HG02759 (cell line): ENCODE measurements around the gene KXD1.
"Not testable (repeated sequence)": the region's sequence is repeated elsewhere in the genome, so short reads cannot be mapped to it uniquely, and the experiment has no call there.

Source experiments
- ATAC-seq: cut with Tn5 transposase; IDR thresholded peaks from one replicate; pipeline ENCODE4 v1.9.1; 2021; ENCODE audit warnings: mild to moderate bottlenecking, moderate library complexity; ENCODE audit not compliant: unreplicated experiment

KXD1 gene

DNA sequence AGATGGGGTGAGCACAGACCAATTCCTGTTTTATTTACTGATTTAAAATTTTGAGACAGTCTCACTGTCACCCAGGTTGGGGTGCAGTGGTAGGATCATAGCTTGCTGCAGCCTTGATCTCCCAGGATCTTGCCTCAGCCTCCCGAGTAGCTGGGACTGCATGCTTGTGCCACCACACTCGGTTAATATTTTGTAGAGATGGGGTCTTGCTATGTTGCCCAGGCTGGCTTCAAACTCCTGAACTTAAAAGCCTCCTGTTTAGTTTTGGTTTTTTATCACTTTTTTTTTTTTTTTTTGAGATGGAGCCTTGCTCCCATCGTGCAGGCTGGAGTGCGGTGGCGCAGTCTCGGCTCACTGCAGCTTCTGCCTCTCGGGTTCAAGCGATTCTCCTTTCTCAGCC is 18.7 kb downstream of the KXD1 start:
- no peak for ATAC-seq

DNA sequence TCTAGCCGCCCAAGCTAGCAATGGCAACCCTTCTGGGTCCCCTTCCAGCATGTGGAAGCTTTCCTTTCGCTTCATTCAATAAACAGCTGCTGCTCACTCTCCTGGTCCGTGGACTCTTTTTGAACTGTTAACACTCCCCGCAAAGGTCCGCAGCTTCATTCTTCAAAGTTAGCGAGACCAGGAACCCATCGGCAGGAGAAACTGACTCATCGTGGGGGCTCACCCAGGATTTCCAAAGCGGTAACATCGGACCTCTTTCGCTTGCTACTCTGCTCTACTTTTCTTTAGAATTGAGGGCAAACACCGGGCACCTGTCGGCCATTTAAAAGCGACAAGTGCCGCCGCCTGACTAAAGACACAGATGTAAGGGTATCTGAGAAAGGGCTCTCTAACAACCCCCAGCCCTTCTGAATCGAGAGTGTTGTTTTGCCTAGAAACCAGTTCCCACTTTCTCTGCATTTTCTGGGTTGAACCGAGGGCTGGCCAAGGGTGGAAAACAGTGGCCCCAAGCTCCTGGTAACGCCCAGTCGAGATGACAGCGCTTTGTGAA is 19.8 kb downstream of the KXD1 start:
- ATAC-seq: no peak

DNA sequence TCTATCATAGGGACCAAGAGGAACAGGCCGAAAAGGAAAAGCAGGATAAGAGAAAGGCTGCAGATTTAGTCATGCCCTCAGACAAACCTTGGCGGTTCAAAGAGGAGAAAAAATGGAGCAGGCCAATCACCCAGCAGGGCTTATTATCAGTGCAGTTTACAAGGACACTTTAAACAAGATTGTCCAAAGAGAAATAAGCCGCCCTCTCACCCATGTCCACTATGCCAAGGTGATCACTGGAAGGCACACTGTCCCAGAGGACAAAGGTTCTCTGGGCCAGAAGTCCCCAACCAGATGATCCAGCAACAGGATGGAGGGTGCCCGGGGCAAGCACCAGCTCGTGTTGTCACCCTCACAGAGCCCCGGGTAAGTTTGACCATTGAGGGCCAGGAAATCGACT is 22.6 kb downstream of the KXD1 start:
- ATAC-seq: no peak

DNA sequence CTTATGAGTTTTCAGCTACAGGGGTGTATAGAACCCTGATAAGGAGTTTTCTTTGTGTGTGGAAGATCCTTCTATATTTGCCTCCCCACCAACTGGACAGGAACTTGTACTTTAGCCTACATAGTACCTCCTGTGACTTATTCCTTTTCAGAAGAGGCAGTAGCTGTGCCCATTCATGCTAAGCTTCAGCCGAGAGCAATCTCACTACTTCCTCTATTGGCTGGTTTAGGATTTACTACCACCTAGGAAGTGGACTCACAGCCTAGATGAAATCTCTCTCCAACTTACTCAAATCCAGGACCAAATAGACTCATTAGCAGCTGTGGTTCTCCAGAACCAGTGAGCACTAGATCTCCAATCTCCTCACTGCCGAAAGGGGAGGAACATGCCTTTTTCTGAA is 28.6 kb downstream of the KXD1 start:
- no peak for ATAC-seq

- ATAC-seq: no peak
These were observed 29.9 kb downstream of the KXD1 start for GRCh38 chr19:18587561-18587960.

DNA sequence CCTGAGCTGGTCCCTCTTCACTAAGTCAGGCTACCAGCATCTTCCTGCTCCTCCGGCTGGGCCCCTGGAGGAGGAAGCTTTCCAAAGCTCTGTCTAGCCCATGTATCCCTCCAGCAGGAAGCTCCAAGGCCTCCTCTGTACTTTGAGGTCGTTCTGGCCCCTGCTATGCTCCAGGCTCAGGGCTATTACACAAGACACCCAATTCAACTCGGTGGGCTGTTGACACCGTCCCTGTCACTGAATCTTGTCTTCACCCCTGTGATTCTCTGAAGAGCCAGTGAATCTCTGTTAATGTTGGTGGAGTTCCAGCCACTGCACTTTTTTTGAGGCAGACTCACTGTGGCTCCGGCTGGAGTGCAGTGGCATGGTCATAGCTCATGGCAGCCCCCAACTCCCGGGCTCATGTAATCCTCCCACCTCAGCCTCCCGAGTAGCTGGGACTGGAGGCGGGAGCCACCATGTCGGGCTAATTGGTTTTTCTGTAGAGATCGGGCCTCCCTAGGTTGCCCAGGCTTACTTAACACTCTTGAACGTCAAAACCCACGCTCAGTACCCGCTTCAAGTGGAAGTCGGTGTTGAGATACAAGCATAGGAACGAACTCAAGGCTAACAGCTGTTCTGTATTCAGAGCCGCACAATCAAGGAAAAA is 30.4 kb downstream of the KXD1 start:
- ATAC-seq: no peak

- ATAC-seq: peak; percentile 88
These were observed 31.1 kb downstream of the KXD1 start, which contains the start of gene REX1BD for GRCh38 chr19:18588611-18589379. REX1BD (plus strand) TSS chr19:18588798; CDS start chr19:18588802, 4 bp downstream.

DNA sequence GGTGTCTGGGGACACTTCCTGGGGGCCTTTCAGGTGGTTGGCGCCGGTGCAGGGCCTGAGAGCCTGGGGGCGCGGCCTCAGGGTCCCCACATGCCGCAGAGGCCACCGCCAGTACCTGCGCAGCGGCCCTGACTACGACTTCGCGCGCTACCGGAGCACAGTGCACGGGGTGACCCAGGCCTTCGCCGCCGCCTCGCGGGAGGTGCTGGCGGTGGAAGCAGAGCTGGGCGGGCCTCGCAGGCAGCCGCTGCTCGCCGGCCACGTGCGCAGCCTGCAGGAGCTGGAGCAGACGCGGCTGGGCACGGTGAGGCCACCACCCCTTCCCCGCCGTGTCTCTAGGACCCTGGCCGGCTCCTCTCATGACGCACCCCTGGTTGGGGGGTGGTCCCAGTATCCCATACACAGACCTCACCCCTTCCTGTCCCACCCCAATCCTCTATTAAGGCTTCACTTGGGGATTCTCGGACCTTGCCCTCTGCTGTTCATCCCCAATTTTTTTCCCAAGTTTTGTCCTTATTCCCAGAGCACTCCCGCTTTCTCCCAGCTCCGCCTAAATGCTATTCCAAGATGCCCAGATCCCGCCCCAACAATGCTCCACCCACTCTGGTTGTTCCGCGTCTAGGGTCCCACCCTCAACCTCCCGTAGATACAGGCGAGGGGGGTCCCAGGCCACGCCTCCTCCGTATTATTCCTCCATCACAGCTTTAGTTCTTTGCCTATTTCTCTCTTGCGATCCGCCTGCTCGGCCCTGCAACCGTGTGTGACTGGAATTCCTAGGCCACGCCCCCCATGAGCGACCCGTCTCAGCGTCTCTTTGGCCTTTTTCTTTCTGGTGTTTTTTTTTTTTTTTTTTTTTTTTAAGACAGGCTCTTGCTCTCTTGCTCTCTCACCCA is 32.0 kb downstream of the KXD1 start:
- peak; percentile 26 for ATAC-seq

DNA sequence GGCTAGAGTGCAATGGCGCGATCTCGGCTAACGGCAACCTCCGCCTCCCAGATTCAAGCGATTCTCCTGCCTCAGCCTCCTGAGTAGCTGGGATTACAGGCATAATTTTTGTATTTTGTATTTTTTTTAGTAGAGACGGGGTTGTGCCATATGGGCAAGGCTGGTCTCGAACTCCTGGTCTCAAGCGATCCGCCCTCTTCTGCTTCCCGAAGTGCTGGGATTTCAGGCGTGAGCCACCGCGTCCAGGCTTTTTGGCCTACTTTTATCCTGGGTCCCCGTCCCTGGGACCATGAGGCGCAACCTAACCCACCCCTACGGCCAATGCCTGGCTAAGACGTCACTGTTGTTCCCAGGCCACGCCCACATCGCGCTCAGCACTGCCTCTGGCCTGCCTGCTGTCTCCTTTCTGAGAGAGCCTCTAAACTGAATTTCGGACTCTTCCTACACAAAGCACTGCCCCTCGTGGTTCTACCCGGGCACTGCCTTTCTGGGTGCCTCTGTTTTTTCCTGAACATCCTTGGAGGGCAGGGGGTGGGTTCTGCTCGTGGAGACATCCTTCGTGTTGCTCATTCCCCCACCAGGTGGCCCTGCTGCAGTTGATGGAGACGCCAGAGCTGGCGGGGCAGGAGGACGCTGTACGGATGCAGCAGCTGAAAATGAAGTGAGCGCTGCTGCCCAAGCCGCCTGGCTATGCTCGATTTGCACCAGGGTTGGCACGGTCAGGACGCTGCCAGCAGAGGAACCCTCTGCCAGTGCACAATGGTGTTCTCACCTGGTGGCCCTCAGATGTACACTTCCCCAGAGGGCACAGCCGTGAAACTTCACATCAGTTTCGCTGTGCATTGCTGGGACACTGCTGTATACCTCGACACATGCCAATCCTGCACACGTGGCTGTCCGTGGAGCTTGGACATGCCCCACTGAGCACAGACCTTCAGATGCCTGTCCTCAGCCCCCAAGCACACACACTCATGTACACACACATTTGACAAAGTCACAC is 32.9 kb downstream of the KXD1 start:
- no peak for ATAC-seq

GRCh38 chr19:18591735-18592385 is 34.2 kb downstream of the KXD1 start:
- ATAC-seq: no peak

DNA sequence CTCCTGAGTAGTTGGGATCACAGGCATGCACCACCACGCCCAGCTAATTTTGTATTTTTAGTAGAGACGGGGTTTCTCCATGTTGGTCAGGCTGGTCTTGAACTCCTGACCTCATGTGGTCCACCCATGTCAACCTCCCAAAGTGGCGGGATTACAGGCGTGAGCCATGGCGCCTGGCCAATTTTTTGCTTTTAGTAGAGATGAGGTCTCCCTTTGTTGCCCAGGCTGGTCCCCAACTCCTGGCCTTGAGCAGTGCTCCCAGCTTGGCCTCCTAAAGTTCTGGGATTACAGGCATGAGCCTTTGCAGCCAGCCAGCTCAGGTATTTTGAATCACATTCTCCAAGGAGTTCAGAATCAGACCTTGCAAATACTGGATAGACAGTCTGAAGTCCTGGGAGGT is 35.1 kb downstream of the KXD1 start:
- not testable (repeated sequence) for ATAC-seq

GRCh38 chr19:18593367-18594095 is 35.9 kb downstream of the KXD1 start:
- ATAC-seq: no peak

DNA sequence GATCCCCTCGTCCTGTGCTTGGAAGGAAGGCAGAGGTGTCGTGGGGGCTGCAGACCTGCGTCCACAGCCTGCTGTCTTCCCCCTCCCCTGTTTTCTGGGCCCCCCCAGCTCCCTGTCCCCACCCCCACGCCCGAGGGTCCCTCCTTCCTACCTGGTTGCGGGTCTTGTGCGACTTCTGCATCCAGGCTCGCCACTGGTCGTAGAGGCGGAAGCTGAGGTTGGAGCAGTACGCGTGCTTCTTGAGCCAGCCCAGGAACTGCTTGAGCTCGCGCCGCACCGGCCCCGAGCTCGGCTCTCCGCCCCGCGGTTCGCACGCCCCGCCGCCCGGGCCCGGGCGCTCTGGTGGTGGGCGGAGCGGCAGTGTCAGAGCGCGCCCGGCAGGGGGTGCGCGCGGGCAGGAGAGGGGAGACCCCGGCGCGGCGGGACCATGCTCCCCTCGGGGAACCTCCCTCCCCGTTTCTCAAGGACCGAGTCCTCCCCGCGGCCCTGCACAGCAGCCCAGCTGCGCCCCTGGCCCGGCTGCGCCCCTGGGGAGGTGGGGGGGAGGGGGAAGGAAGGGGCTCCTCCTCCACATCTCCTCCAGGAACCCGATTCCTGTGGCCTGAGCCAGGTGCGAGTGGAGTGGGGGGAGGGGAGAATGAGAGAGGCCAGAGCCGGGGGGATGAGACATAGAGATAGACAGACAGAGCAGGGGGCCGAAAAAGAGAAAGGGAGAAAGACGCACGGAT is 36.6 kb downstream of the KXD1 start:
- ATAC-seq: peak; percentile 70

DNA sequence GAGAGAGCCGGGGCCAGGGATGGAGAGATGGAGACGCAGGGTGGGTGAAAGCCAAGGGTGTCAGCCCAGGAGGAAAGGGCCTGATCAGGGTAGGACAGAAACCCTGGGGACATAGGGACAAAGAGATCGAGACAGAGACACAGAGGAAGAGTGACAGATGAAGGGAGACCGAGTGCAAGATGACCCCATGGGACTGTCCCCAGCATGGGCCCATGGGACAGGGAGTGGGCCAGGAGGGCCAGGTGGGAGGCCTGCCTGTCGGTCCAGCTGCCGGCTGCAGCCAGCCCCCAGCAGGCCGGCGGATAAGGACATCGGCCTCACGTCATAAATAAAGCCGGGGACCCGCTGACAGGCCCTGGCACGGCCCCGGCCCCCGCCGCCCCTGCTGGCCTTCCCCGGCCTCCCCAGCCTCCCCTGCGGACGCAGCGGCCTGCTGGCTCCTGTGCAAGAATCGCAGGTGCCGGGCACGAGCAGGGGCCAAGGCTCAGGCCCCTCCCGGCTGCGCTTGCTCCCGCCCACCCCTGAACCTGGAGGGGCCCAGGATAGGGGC is 37.2 kb downstream of the KXD1 start:
- no peak for ATAC-seq

DNA sequence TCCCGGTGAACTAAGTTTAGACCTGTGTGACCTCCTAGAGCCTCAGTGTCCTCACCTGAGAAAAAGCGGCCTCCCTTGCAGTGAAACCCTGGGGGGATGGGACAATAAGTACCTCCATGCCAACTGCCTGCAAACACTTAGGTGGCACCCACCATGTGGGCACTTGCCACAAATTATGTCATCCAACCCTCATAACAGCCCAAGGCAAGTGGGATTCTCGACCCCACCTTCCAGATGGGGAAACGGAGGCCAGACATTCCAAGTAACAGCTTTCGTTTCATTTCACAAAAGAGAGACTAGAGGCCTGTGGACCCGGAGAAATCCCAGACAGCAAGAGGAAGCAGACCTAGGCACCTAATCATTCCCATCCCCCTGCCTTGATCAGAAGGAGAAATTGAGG is 37.8 kb downstream of the KXD1 start:
- no peak for ATAC-seq

DNA sequence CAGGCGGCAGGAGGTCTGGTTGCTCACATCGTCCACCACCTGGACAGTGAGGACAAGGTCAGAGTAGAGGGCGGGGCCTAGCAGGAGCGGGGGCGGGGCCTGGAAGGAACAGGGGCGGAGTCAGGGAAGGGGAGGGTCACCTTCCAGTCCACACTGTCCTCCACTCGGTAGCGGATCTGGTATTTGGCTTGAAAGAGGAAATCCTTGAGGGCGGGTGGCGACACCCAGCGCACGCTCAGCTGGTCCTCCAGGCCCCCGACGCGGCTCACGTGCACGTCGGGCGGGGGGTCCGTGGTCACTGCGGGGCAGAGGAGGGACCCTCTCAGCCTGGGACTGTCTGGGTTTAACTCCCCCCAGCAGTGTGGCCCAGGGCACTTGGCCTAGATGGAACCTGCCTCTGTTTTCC is 39.1 kb downstream of the KXD1 start:
- no peak for ATAC-seq

DNA sequence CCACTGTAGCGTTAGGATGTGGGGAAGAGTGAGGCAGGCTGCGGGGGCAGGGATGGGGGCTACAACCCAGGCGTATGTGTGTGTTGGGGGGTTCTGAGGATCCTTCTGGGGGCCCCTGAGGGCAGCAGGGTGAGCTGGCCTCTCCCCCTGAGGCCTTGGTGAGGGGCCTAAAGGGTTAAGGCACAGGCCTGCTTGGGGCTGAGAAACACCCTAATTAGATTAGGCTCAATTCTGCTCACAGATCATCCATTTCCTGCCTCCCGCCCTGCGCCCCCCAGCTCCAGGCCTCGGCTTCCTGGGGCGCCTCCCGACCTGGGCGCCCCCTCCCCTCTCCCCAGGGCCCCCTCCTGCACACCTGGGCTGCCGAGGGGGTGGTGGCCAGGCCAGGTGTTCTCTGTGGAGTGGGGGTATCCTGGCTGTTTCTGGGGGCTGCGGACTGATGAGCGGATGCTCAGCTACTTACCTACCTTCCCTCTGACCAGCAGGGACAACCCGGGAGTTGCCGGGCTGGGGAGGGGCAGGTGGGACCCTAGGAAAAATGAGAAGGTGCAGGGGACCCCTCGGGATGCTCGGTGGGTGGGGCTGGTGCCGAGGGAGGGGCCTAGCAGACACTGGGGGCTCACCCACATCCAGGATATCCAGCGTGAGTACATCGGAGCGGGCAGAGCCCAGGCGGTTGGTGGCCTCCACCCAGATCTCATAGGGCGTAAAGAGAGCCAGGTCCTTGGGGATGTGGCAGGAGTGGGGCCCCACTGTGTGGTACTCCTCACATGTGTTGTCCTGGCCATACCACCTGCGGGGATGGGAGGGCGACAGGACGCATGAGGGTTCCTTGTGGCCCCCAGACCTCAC is 40.4 kb downstream of the KXD1 start:
- no peak for ATAC-seq
